AG09319 (cell line): Measurements from ENCODE around the gene SDC1.

Experiments used
- DNase-seq: peaks from one replicate; pipeline ENCODE4 v3.0.0-alpha.2; 2010; ENCODE audit warnings: low read depth; ENCODE audit errors: extremely low read depth
- CTCF ChIP-seq: IDR thresholded peaks from 2 replicates; pipeline ENCODE4 v1.5.1; 2011; ENCODE audit warnings: low read depth, mild to moderate bottlenecking, inconsistent platforms, low read length, moderate library complexity

The SDC1 gene

GRCh38 chr2:20225294-20226151 lies 593 bp upstream of the SDC1 start:
- no peak for DNase-seq
- peak; percentile 54 for TF ChIP-seq CTCF

- DNase-seq, result no peak
- TF ChIP-seq CTCF, result no peak
These were observed 690 bp downstream of the SDC1 start for GRCh38 chr2:20224164-20224715.

- TF ChIP-seq CTCF, result no peak
- DNase-seq, result no peak
These were observed 1.3 kb downstream of the SDC1 start for GRCh38 chr2:20223407-20224163.

- no peak for DNase-seq
- TF ChIP-seq CTCF, result no peak
These were observed 2.0 kb downstream of the SDC1 start for GRCh38 chr2:20222769-20223406.

GRCh38 chr2:20222014-20222768 lies 2.7 kb downstream of the SDC1 start:
- no peak for TF ChIP-seq CTCF
- no peak for DNase-seq

- no peak for TF ChIP-seq CTCF
- no peak for DNase-seq
These were observed 3.4 kb downstream of the SDC1 start for GRCh38 chr2:20221555-20221973.
